Glutamatergic neuron (in vitro differentiated cells): ENCODE results near the gene SLC45A2. TPM values are rescaled to one million over a fixed set of nuclear protein-coding genes. Genes with fewer than 3 reads are reported as not detected.

ENCODE experiments used
- DNase-seq: peaks from one replicate; pipeline ENCODE4 v3.0.0; 2022
- H3K27ac Mint-ChIP-seq: one replicate; pipeline ENCODE4 v1.8.0; 2020; ENCODE audit warnings: mild to moderate bottlenecking, mixed read lengths, inconsistent platforms; ENCODE audit not compliant: unreplicated experiment
- H3K27me3 Mint-ChIP-seq: one replicate; pipeline ENCODE4 v1.8.0; 2020; ENCODE audit warnings: mild to moderate bottlenecking, moderate library complexity, mixed read lengths, inconsistent platforms; ENCODE audit not compliant: unreplicated experiment
- H3K36me3 Mint-ChIP-seq: one replicate; pipeline ENCODE4 v1.8.0; 2020; ENCODE audit warnings: mild to moderate bottlenecking, mixed read lengths, inconsistent platforms; ENCODE audit not compliant: unreplicated experiment
- H3K4me1 Mint-ChIP-seq: one replicate; pipeline ENCODE4 v1.8.0; 2020; ENCODE audit warnings: mild to moderate bottlenecking, low read depth, mixed read lengths, inconsistent platforms; ENCODE audit not compliant: unreplicated experiment
- H3K4me3 Mint-ChIP-seq: one replicate; pipeline ENCODE4 v1.8.0; 2020; ENCODE audit warnings: mild to moderate bottlenecking, mixed read lengths, inconsistent platforms; ENCODE audit not compliant: unreplicated experiment
- H3K9me3 Mint-ChIP-seq: one replicate; pipeline ENCODE4 v1.8.0; 2020; ENCODE audit warnings: mild to moderate bottlenecking, moderate library complexity, mixed read lengths, inconsistent platforms; ENCODE audit not compliant: unreplicated experiment
- CTCF ChIP-seq: fragments of 200-600 bp; sonication (generic); IDR thresholded peaks from one replicate; pipeline ENCODE4 v1.5.0; 2021; ENCODE audit not compliant: partially characterized antibody, unreplicated experiment
- total RNA-seq: library from RNA; stranded (reverse); fragmentation: NEBNext Ultra II Directional; extraction: Animal tissue kit (Norgen Biotek cat#: 25700); gene quantifications from one replicate; pipeline ENCODE4 v1.2.1, GENCODE V29; 2021; ENCODE audit not compliant: unreplicated experiment

The SLC45A2 gene
- total RNA-seq, 1 donor from 2014 or later = 0.76 TPM

DNA sequence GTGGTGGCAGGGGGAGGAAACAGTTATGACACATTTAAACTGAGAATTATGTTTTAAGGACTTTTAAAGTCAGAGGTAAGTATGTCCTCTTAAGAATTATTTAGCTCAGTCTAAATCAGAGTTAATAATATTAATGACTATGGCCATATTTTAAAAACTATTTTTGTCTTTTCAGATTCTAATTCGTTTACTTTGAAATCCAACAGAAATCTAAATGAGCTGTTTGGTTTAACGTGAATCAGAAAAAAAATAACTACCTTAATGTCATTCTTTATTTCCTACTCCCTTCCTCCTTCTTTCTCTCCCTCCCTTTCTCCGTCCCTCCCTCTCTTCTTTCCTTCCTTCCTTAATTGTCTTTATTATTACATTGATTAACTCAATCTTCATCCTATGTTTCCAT lies 43.9 kb upstream of the SLC45A2 start:
- peaks cover 3% of the 10 kb centered on the region for H3K27me3 Mint-ChIP-seq
- TF ChIP-seq CTCF = no peak
- peaks cover 4% of the 10 kb centered on the region for H3K36me3 Mint-ChIP-seq
- H3K4me3 Mint-ChIP-seq = no peak overlapping the region
- peaks cover 11% of the 10 kb centered on the region for H3K4me1 Mint-ChIP-seq
- H3K9me3 Mint-ChIP-seq = peaks cover 2% of the 10 kb centered on the region
- no peak overlapping the region for H3K27ac Mint-ChIP-seq
- no peak for DNase-seq

DNA sequence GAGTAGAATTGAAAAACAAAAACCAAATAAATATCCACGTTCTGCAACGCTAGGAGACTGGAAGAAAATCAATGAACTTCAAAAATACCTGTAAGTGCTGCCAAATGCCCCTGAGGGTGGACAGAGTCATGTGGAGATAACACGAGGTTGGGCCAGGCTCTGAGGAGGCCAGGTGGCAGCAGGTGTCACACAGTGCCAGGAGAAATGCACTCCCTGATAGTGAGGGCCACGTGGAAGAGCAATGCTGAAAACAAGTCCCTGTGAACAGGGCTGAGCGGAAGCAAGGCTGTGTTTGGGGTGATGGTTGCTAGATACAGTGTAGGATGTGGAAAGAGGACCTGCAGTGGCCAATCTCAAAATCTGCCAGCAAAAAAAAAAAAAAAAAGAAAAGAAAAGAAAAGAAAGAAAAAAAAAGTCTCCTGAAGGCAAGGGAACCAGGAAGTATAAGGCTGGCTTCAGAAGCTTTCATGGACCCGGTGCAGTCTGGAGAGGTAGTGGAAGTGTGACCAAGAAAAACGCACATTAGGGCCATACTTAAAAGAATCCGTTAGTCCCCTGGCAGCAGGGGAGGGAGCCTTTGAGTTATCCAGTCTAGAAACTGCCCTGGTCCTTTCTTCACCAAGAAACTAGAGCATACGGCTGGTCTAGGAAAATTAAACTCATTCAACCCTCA lies 41.7 kb upstream of the SLC45A2 start:
- no peak for TF ChIP-seq CTCF

GRCh38 chr5:34022121-34022705 lies 37.7 kb upstream of the SLC45A2 start:
- TF ChIP-seq CTCF = no peak
- Mint-ChIP-seq H3K4me1 (peaks cover 11% of the 10 kb centered on the region), H3K36me3 (no peaks in the 10 kb centered on the region), H3K27me3 (peaks cover 3% of the 10 kb centered on the region), H3K9me3 (peaks cover 2% of the 10 kb centered on the region), H3K4me3 (no peak overlapping the region), H3K27ac (no peak overlapping the region)
- DNase-seq = no peak

More for the DNA sequence above, 41.7 kb upstream of the SLC45A2 start:
- peak overlapping the region; percentile 63 for H3K4me3 Mint-ChIP-seq
- H3K9me3 Mint-ChIP-seq = peaks cover 4% of the 10 kb centered on the region
- H3K27me3 Mint-ChIP-seq = peaks cover 3% of the 10 kb centered on the region
- no peaks in the 10 kb centered on the region for H3K36me3 Mint-ChIP-seq
- no peak for DNase-seq
- peaks cover 11% of the 10 kb centered on the region for H3K4me1 Mint-ChIP-seq
- H3K27ac Mint-ChIP-seq = no peak overlapping the region

DNA sequence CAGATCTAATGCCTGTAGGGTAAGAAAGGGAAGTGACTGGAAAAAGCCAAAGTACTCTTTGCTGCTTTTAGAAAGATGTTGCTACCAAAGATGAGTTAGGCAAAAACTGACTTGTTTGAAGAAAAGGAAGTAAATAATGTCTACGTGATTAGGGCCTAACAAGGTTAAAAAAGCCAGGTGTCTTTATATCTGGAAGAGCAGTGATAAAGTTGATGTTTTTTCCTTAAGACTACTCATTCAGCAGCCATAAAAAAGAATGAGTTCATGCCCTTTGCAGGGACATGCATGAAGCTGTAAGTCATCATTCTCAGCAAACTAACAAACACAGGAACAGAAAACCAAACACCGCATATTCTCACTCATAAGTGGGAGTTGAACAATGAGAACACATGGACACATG lies 36.8 kb upstream of the SLC45A2 start:
- DNase-seq = no peak
- no peaks in the 10 kb centered on the region for H3K36me3 Mint-ChIP-seq
- peaks cover 3% of the 10 kb centered on the region for H3K27me3 Mint-ChIP-seq
- H3K9me3 Mint-ChIP-seq = peaks cover 2% of the 10 kb centered on the region
- peaks cover 11% of the 10 kb centered on the region for H3K4me1 Mint-ChIP-seq
- no peak overlapping the region for H3K4me3 Mint-ChIP-seq
- no peak overlapping the region for H3K27ac Mint-ChIP-seq
- TF ChIP-seq CTCF = no peak

GRCh38 chr5:34020726-34021125 lies 36.2 kb upstream of the SLC45A2 start:
- no peaks in the 10 kb centered on the region for H3K36me3 Mint-ChIP-seq
- H3K4me3 Mint-ChIP-seq = no peak overlapping the region
- H3K27ac Mint-ChIP-seq = no peak overlapping the region
- no peak for TF ChIP-seq CTCF
- H3K27me3 Mint-ChIP-seq = no peaks in the 10 kb centered on the region
- H3K9me3 Mint-ChIP-seq = peaks cover 2% of the 10 kb centered on the region
- H3K4me1 Mint-ChIP-seq = peaks cover 6% of the 10 kb centered on the region
- no peak for DNase-seq
